Measurements from ENCODE around the gene SCN2A.

Gene SCN2A

DNA sequence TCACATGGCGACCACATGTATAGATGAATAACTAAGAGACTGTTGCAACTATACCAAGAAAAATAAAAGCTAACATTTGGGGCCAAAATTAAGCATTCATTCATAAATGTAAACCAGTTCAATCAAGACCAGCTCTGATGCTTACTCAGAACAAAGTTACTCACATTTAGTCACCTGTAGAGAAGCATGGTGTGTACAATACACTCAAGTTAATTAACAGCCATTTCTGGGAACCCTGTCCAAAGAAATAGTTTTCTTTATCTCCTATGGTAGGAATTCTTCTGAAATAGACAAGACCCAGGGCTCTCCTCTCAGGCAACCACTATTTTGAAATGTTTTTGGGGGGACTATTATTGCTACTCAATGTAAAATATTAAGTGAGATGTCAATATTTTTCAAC is 37.0 kb upstream of the SCN2A start:
- TF ChIP-seq, protein P1, sequence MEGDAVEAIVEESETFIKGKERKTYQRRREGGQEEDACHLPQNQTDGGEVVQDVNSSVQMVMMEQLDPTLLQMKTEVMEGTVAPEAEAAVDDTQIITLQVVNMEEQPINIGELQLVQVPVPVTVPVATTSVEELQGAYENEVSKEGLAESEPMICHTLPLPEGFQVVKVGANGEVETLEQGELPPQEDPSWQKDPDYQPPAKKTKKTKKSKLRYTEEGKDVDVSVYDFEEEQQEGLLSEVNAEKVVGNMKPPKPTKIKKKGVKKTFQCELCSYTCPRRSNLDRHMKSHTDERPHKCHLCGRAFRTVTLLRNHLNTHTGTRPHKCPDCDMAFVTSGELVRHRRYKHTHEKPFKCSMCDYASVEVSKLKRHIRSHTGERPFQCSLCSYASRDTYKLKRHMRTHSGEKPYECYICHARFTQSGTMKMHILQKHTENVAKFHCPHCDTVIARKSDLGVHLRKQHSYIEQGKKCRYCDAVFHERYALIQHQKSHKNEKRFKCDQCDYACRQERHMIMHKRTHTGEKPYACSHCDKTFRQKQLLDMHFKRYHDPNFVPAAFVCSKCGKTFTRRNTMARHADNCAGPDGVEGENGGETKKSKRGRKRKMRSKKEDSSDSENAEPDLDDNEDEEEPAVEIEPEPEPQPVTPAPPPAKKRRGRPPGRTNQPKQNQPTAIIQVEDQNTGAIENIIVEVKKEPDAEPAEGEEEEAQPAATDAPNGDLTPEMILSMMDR (IDR thresholded peaks at IDR 0.05; ENCODE audit: low read depth, low read length): no peak
- no peak overlapping the region for H3K4me3 ChIP-seq (ENCODE audit: low read depth, low read length)

DNA sequence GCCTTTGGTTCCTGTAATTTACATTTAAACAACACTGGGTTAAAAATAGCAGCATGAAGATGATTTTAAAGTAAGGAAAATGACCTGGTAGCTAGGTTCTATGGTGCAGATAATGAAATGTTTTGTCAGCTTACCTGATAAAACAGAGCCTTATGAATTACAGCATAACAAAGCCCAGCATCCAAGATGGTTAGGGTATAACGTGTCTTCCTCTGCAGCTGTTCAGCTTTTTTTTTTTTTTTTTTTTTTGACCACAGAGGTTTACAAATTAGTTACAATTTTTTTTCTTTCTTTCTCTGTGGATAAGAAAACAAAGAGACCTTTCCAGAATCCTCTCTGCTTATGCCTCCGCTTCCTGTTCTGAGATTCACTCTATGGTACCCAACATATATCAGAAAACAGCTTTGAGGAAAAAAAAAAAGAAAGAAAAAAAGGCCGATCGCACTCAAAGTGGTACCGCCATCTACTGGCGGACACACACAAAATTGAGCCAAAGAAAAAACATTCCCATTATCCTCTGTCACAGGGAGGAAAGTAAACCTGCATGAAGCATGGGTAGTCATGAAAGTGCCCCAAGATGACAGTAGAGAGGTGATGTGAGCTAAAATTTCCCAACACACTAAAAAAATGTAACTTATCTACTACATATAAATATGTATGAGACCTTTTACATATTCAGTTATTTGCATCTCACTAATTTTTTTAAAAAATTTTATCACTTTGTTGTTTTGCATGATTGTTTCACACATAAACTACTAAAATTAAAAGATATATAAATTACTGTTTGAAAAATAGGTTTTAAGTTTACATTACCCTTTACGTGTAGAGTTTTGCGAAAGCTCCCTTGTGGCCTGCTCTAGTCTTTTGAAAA is 35.3 kb upstream of the SCN2A start, which contains the start of gene SCN3A:
TSS of gene SCN3A (minus strand) at position 362 of the 871 bp plus-strand sequence. CDS start 27,656 bp downstream, outside the sequence.
- no peak within 1 kb of the TSS for H3K4me3 ChIP-seq (ENCODE audit: low read depth, low read length)
- TF ChIP-seq, protein P1 (IDR thresholded peaks at IDR 0.05; ENCODE audit: low read depth, low read length): peak; percentile 45

DNA sequence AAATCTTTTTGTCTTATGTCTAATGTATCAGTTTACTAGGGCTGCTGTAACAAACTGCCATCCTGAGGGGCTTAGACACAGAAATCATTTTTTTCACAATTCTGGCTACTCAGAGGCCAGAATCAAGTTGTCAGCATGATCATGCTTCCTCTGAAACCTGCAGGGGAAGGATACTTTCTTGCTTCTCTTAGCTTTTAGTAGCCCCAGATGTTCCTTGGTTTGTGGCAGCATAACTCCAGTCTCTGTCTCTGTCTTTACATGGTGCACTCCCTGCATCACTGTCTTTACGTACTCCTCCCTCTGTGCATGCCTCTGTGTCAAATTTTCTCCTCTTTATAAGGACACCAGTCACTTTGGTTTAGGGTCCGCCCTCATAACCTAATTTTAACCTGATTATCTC is 33.3 kb upstream of the SCN2A start:
- no peak overlapping the region for H3K4me3 ChIP-seq (ENCODE audit: low read depth, low read length)
- TF ChIP-seq, protein P1 (IDR thresholded peaks at IDR 0.05; ENCODE audit: low read depth, low read length): no peak

DNA sequence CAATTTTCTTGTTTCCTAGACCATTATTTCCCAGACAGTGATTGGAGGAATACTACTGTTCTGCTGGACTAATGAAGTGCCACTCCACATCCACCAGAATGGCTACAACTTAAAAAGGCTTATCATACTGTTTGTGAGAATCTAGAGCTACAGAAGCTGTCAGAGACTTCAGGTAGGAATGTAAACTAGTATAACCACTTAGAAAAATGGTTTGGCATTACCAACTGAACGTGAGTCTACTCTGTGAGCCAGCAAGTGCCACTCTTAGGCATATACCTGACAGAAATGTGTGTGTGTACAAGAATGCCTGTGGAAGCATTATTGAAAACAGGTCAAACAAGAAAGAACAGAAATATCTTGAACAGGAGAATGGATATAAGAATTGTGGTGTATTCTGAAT is 31.1 kb upstream of the SCN2A start:
- TF ChIP-seq, protein P1 (IDR thresholded peaks at IDR 0.05; ENCODE audit: low read depth, low read length): no peak
- H3K4me3 ChIP-seq (ENCODE audit: low read depth, low read length): no peak overlapping the region

DNA sequence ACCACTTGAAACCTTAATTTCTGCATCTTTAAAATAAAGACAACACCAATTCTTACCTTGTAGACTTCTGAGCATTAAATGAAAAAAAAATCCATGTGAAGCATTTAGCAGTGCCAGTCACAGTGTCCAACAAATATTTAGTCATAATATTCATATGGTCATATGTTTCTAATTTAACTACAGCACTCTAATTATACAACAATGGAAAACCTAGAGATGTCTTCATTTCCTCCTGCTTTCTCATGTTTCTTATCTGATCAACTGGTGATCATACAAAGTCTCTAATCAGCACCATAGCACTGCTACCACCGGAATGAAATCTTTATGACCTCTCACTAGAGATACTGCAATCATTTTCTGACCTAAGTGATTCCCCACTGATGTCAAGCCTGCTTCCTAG is 25.1 kb upstream of the SCN2A start:
- TF ChIP-seq, protein P1 (IDR thresholded peaks at IDR 0.05; ENCODE audit: low read depth, low read length): no peak
- H3K4me3 ChIP-seq (ENCODE audit: low read depth, low read length): no peak overlapping the region

DNA sequence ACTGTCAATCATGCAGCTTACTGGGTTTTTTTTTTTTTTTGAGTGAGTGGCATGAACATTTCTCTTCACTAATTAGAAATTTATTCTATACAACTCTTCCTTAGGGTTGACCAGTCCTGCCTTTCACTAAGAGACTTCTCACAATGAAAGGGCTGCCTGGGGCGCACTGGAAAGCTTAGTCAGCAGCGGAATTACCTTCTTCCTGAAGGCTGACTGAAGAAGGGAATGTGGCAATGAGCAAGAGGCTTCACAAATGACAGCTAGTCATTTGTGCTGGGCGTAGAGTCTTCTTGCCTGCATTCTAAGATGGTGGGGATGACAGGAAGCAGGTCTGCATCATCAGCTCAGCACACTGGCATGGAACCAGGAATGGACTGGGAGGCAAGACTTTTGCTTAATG is 19.7 kb upstream of the SCN2A start:
- TF ChIP-seq, protein P1 (IDR thresholded peaks at IDR 0.05; ENCODE audit: low read depth, low read length): no peak
- H3K4me3 ChIP-seq (ENCODE audit: low read depth, low read length): no peak overlapping the region

DNA sequence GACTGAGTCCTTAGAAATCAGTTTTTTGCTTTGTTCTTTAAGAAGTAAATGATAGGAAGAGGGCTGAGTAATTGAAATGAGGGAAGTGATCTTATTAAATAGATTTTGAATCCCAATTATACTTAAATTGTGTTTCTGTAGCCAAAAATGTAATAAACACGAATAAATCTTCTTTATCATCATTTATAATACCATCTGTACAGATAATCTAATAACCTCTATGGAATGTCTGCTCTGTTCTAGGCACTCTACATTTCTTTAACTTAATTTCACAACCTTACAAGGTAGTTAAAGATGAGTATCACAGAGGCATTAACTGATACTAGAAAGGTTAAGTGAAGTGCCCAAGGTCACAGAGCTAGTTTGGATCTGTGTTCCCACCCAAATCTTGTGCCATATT is 14.3 kb upstream of the SCN2A start:
- H3K4me3 ChIP-seq (ENCODE audit: low read depth, low read length): no peak overlapping the region

More for the DNA sequence above, 14.3 kb upstream of the SCN2A start:
- TF ChIP-seq, protein P1 (IDR thresholded peaks at IDR 0.05; ENCODE audit: low read depth, low read length): no peak

Measured in WI38 (cell line).